Gastrocnemius medialis (tissue), 4 donors: ENCODE results near the gene MYO9A. TPM values are rescaled to one million over a fixed set of nuclear protein-coding genes. Genes with fewer than 3 reads are reported as not detected.
"Not testable (repeated sequence)": the region's sequence is repeated elsewhere in the genome, so short reads cannot be mapped to it uniquely, and the experiment has no call there.

Source experiments
- ATAC-seq, 2 donors: fragments of 150-250 bp; one replicate each; pipeline ENCODE4 v1.9.1; 2016
- DNase-seq, 2 donors: peaks; one replicate each; pipeline ENCODE4 v3.0.0-alpha.2; 2019
- H3K27ac ChIP-seq, 4 donors: fragments of 200-600 bp; sonication (generic); 1 replicate in 1 of 4; 2 replicates in 3 of 4; pipeline ENCODE4 v1.5.1; 2016 to 2018; ENCODE audit warnings: mild to moderate bottlenecking in 2 of 4, moderate library complexity in 1 of 4
- H3K27me3 ChIP-seq, 3 donors: fragments of 200-600 bp; sonication (generic) in 2 of 3; 1 replicate in 1 of 3; 2 replicates in 2 of 3; pipeline versions ENCODE4 v1.5.1 to v1.6.0; 2016 to 2019; ENCODE audit warnings: mild to moderate bottlenecking in 1 of 3, moderate library complexity in 1 of 3
- H3K36me3 ChIP-seq, 2 donors: fragments of 200-600 bp; sonication (generic) in 1 of 2; one replicate each; pipeline ENCODE4 v1.5.1; 2017 to 2018
- H3K4me1 ChIP-seq, 2 donors: fragments of 200-600 bp; sonication (generic) in 1 of 2; one replicate each; pipeline ENCODE4 v1.5.1; 2016 to 2017; ENCODE audit warnings: mild to moderate bottlenecking in 2 of 2
- H3K4me3 ChIP-seq, 4 donors: fragments of 200-600 bp; sonication (generic) in 3 of 4; 1 replicate in 1 of 4; 2 replicates in 3 of 4; pipeline ENCODE4 v1.5.1; 2016 to 2019; ENCODE audit warnings: mild to moderate bottlenecking in 2 of 4
- H3K9me3 ChIP-seq, 3 donors: fragments of 200-600 bp; sonication (generic) in 2 of 3; 1 replicate in 1 of 3; 2 replicates in 2 of 3; pipeline ENCODE4 v1.5.1; 2016 to 2019
- CTCF ChIP-seq, 5 experiments: fragments of 450-650 bp in 3 of 5; fragments of 200-600 bp in 2 of 5; sonication (generic) in 2 of 5; IDR thresholded peaks in 4 of 5; conservative IDR thresholded peaks in 1 of 5; 1 replicate in 4 of 5; 2 replicates in 1 of 5; pipeline ENCODE4 v1.5.1; 2016 to 2019; ENCODE audit warnings: antibody characterized with exemption in 5 of 5, mild to moderate bottlenecking in 3 of 5, moderate library complexity in 3 of 5
- POLR2A ChIP-seq, 2 donors: fragments of 450-650 bp; IDR thresholded peaks; one replicate each; pipeline ENCODE4 v1.6.1; 2017; ENCODE audit warnings: antibody characterized with exemption in 2 of 2, mild to moderate bottlenecking in 2 of 2, moderate library complexity in 2 of 2
- in situ Hi-C, 4 donors: fragments of 200-750 bp; cut with MboI; loops; one replicate each; pipeline versions ENCODE4 v1.15.0 to v1.8.0; 2017; ENCODE audit warnings: low sequenced_read_pairs in 4 of 4
- intact Hi-C: fragments of 100-400 bp; cut with DNase I; formaldehyde crosslinking; loops from one replicate; pipeline ENCODE4 v1.15.1; 2023; ENCODE audit warnings: low total_unique reads
- total RNA-seq, 4 donors: library from RNA; depleted of rRNA; stranded (reverse); fragments of >200 nt; gene quantifications; one replicate each; pipeline versions ENCODE4 v1.1.0 to v1.2.3, GENCODE V29; 2016

The MYO9A gene
- total RNA-seq, 4 donors from 2014 or later, result 21.0 to 40.9 (median 24.2) TPM

GRCh38 chr15:72057548-72058091, 60.3 kb downstream of the MYO9A start:
- intact Hi-C loops, result no loop called here
- H3K4me3 ChIP-seq, result no peak overlapping the region
- no peak overlapping the region for H3K27ac ChIP-seq
- DNase-seq (no peak), ATAC-seq (no peak)
- TF ChIP-seq CTCF (IDR thresholded peaks at IDR 0.05 in 4 of 5, conservative IDR thresholded peaks at IDR 0.05 in 1 of 5), result no peak
- TF ChIP-seq POLR2A (IDR thresholded peaks at IDR 0.05), result no peak
- H3K27me3 ChIP-seq, result no peaks in the 10 kb centered on the region
- peaks cover 22 to 26% of the 10 kb centered on the region in 2 donors for H3K4me1 ChIP-seq
- no peaks in the 10 kb centered on the region for H3K36me3 ChIP-seq
- in situ Hi-C loops, result no loop called here
- no peaks in the 10 kb centered on the region for H3K9me3 ChIP-seq

GRCh38 chr15:72056217-72056616, 61.7 kb downstream of the MYO9A start:
- intact Hi-C loops, H3K27ac ChIP-seq, ATAC-seq, H3K9me3 ChIP-seq, DNase-seq, in situ Hi-C loops, H3K36me3 ChIP-seq, H3K27me3 ChIP-seq, H3K4me3 ChIP-seq: not testable (repeated sequence)
- peaks cover 22 to 25% of the 10 kb centered on the region in 2 donors for H3K4me1 ChIP-seq

- H3K9me3 ChIP-seq, intact Hi-C loops: not testable (repeated sequence)
Observed at GRCh38 chr15:72053297-72053696, 64.7 kb downstream of the MYO9A start.

GRCh38 chr15:72050700-72051099, 67.2 kb downstream of the MYO9A start:
- peaks cover 27 to 30% of the 10 kb centered on the region in 2 donors for H3K4me1 ChIP-seq
- intact Hi-C loops, result no loop called here
- no peak for ATAC-seq

More at GRCh38 chr15:72053297-72053696, 64.7 kb downstream of the MYO9A start:
- H3K4me3 ChIP-seq, ATAC-seq, H3K36me3 ChIP-seq, H3K27me3 ChIP-seq, DNase-seq, H3K27ac ChIP-seq, in situ Hi-C loops: not testable (repeated sequence)
- H3K4me1 ChIP-seq, result peaks cover 21 to 28% of the 10 kb centered on the region in 2 donors

GRCh38 chr15:72047020-72047419, 70.9 kb downstream of the MYO9A start:
- Histone ChIP-seq H3K9me3 (no peaks in the 10 kb centered on the region), H3K36me3 (peaks cover 0 to 10% of the 10 kb centered on the region in 2 donors), H3K27me3 (no peaks in the 10 kb centered on the region), H3K4me3 (no peak overlapping the region), H3K27ac (no peak overlapping the region), H3K4me1 (peaks cover 27 to 30% of the 10 kb centered on the region in 2 donors)
- intact Hi-C loops, result no loop called here
- TF ChIP-seq CTCF (IDR thresholded peaks at IDR 0.05 in 4 of 5, conservative IDR thresholded peaks at IDR 0.05 in 1 of 5) (no peak), POLR2A (IDR thresholded peaks at IDR 0.05) (no peak)
- in situ Hi-C loops, result no loop called here
- DNase-seq (no peak), ATAC-seq (no peak)

More at GRCh38 chr15:72050700-72051099, 67.2 kb downstream of the MYO9A start:
- Histone ChIP-seq H3K4me3 (no peak overlapping the region), H3K27ac (no peak overlapping the region), H3K36me3 (peaks cover 0 to 6% of the 10 kb centered on the region in 2 donors), H3K27me3 (no peaks in the 10 kb centered on the region), H3K9me3 (no peaks in the 10 kb centered on the region)
- in situ Hi-C loops, result no loop called here
- TF ChIP-seq POLR2A (IDR thresholded peaks at IDR 0.05), result no peak
- TF ChIP-seq CTCF (IDR thresholded peaks at IDR 0.05 in 4 of 5, conservative IDR thresholded peaks at IDR 0.05 in 1 of 5), result no peak
- no peak for DNase-seq

GRCh38 chr15:72044956-72045355, 73.0 kb downstream of the MYO9A start:
- no peak for ATAC-seq
- no peak overlapping the region for H3K4me3 ChIP-seq
- H3K27ac ChIP-seq, result no peak overlapping the region
- H3K36me3 ChIP-seq, result peaks cover 0 to 10% of the 10 kb centered on the region in 2 donors
- H3K27me3 ChIP-seq, result no peaks in the 10 kb centered on the region
- intact Hi-C loops (no loop called here), in situ Hi-C loops (no loop called here)
- TF ChIP-seq POLR2A (IDR thresholded peaks at IDR 0.05) (no peak), CTCF (IDR thresholded peaks at IDR 0.05 in 4 of 5, conservative IDR thresholded peaks at IDR 0.05 in 1 of 5) (no peak)
- no peaks in the 10 kb centered on the region for H3K9me3 ChIP-seq
- H3K4me1 ChIP-seq, result peaks cover 27 to 33% of the 10 kb centered on the region in 2 donors
- DNase-seq, result no peak
